T-helper 9 cell (primary cell): ENCODE measurements around the gene NEK6.

ENCODE experiments used
- DNase-seq: peaks from one replicate; pipeline ENCODE4 v3.0.0-alpha.2; 2020

The NEK6 gene

GRCh38 chr9:124359426-124359825 lies 101.7 kb downstream of the NEK6 start:
- DNase-seq, result no peak

GRCh38 chr9:124359855-124360678 lies 102.3 kb downstream of the NEK6 start:
- no peak for DNase-seq

GRCh38 chr9:124361128-124361527 lies 103.4 kb downstream of the NEK6 start:
- no peak for DNase-seq

GRCh38 chr9:124363326-124364096 lies 105.8 kb downstream of the NEK6 start:
- DNase-seq, result no peak

GRCh38 chr9:124364141-124364540 lies 106.4 kb downstream of the NEK6 start:
- DNase-seq, result no peak

- DNase-seq, result no peak
These were observed 107.3 kb downstream of the NEK6 start for GRCh38 chr9:124365036-124365435.

- DNase-seq, result no peak
These were observed 108.9 kb downstream of the NEK6 start for GRCh38 chr9:124366476-124367220.

- DNase-seq, result no peak
These were observed 110.9 kb downstream of the NEK6 start for GRCh38 chr9:124368692-124369091.

- DNase-seq, result no peak
These were observed 111.6 kb downstream of the NEK6 start for GRCh38 chr9:124369231-124369797.

GRCh38 chr9:124370896-124371582 lies 113.3 kb downstream of the NEK6 start:
- no peak for DNase-seq

GRCh38 chr9:124372038-124372437 lies 114.3 kb downstream of the NEK6 start:
- DNase-seq, result no peak

- no peak for DNase-seq
These were observed 115.6 kb downstream of the NEK6 start for GRCh38 chr9:124373386-124373785.

- no peak for DNase-seq
These were observed 116.1 kb downstream of the NEK6 start for GRCh38 chr9:124373851-124374250.

- no peak for DNase-seq
These were observed 118.0 kb downstream of the NEK6 start for GRCh38 chr9:124375726-124376125.

GRCh38 chr9:124376329-124376728 lies 118.6 kb downstream of the NEK6 start:
- DNase-seq, result no peak

- DNase-seq, result no peak
These were observed 120.0 kb downstream of the NEK6 start for GRCh38 chr9:124377551-124378406.

- DNase-seq, result no peak
These were observed 123.6 kb downstream of the NEK6 start for GRCh38 chr9:124381170-124381945.

GRCh38 chr9:124384210-124384609 lies 126.5 kb downstream of the NEK6 start:
- no peak for DNase-seq

- no peak for DNase-seq
These were observed 127.1 kb downstream of the NEK6 start for GRCh38 chr9:124384846-124385245.

- DNase-seq, result no peak
These were observed 127.9 kb downstream of the NEK6 start for GRCh38 chr9:124385623-124386022.

GRCh38 chr9:124386201-124386600 lies 128.5 kb downstream of the NEK6 start:
- no peak for DNase-seq
